AG08396 (cell line): Measurements from ENCODE around the gene MACF1.

Source experiments
- DNase-seq: peaks from one replicate; pipeline ENCODE4 v3.0.0; 2012; ENCODE audit warnings: low spot score, mixed read lengths

MACF1 gene

DNA sequence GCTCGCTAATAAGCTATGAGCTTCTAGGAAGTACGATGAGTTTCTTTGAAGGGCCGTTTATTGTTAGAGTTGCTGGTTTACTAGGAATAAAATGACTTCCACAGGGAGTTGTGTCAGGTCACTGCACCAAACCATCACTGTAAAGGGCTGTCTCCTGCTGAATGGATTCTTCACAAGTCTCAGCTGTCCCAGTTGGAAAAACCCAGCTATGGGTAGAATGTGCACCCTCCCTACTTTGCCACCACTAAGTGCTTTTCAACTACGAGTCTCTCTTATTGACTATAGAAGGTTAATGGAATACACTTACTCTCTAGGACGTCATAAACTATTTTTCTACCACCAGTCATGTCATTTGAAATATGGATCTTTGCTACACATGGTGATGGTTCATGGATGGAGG lies 192.2 kb downstream of the MACF1 start:
- no peak for DNase-seq

DNA sequence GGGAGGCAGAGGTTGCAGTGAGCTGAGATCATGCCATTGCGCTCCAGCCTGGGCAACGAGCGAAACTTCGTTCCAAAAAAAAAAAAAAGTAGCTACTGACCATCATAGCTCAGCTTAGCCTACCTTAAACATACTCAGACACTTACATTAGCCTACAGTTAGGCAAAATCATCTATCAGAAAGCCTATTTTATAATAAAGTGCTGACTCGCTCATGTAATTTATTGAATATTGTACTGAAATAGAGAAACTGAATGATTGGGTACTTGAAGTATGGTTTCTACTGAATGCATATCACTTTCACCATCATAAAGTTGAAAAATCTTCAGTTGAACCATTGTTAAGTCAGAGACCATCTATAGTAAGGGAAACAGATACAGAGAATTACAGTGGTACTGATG lies 193.0 kb downstream of the MACF1 start:
- DNase-seq, result no peak

DNA sequence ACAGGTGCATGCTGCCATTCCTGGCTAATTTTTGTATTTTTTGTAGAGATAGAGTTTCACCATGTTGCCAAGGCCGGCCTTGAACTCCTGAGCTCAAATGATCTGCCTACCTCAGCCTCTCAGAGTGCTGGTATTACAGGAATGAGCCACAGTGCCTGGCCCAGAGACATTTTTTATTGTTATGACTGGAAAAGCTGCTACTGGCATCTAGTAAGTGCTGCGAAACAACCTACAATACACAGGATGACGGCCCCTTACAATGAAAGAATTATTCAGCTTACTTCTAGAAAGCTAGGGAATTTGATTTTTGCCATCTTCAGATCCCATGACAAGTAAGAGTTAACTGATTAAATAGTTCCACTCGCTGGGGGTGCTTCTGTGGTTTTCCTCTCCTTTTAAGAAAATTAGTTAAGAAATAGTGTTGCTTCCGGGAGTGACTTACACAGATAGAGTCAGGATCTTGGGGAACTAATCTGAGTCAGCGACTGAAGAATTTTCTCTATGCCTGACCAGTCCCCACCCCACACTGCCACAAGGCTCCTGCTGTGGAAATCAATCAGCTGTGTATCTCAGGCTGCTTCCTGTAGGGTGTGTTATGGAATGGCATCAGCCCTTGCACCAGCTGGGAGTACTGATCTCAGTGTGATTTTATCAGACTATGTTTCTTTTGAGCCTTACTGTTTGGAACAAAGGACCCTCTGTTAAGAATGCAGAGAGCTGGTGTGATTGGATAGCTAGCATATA lies 194.0 kb downstream of the MACF1 start:
- DNase-seq, result peak; percentile 85

DNA sequence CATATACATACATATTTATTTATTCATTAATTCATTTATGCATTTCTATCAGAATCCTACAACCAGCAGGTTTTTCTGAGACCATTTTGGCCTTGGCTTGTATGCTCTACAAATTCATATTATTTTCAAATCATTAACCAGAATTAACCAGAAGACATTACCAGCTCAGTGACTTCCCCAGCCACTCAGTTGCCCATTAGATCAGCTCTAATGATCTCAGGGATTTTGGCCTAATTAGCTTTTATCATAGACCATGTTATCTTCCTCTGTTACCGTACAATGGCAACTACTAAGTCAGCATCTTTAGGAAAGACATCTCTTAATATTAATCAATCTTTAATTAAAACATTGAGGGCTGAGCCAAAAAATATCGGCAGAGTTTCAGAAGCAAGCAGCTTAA lies 196.6 kb downstream of the MACF1 start:
- DNase-seq, result no peak

DNA sequence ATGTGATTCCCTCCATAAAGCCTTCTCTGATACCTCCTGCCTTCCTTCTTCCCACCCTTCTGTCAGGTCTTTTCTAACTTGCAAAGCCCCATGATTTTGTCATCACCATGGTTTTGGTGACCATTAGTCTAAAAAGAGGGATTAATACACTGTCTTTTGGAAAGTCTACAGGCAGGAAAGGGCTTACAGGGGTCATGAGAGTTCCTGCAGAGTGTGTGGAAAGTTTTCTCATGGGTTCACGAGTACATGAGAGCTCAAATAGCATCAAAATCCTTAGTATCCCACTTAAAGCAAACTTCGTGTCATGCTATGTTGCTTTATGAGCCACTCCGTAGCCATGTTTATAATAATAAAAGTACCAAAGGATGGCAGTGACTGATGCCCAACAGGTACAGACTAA lies 200.4 kb downstream of the MACF1 start:
- DNase-seq, result no peak

DNA sequence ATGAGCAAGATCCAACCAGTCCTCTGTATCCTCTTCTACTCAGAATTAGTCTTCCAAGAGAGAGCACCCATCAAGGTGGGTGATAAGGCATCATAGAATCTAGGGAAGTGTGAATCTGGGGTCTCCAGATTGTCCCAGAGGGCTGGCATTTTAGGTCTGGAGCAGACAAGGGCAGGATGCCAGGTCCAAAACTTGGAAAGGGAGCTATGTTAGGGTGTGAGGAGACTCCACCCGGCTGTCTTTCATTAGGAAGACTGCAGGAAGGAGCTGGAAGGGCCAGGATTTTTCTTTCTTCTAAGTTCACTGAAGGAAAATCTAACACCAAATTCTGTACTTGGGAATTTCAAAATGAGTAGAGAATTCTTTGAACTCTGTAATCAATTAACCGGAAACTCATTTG lies 200.9 kb downstream of the MACF1 start:
- no peak for DNase-seq

DNA sequence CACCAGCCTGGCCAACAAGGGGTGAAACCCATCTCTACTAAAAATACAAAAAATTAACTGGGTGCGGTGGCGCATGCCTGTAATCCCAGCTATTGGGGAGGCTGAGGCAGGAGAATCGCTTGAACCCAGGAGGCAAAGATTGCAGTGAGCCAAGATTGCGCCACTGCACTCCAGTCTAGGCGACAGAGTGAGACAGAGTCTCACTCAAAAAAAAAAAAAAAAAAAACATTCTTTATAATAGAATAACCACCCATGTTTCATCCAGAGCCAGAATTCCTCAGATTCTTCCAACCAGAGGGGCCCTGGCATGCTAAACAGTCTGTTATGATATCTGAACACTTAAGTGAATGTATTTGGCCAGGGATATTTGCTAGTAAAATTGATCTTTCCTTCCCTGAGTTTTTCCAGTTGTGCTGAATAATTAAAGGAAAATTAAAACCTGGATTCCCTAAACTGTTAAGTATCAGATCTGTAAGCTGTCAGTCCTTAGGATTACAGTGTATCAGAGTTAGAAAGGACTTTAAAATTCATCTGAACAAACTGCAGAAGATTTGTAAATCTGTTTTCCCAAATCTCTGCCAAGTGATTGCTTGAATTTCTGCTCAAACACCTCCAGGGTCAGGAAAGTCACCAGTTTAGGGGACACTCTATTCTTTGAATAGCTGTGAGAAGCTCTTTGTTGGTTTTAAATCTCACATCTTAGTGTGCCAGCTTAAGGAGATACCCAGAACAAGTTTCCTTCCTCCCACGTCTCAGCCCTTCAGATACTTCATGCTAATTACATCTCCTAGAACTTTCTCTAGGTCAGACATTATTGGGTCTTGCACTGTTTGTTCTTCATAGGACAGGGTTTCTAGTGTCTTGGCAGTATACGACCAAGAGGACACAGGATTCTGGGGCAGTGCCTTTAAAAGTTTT lies 202.3 kb downstream of the MACF1 start:
- peak; percentile 53 for DNase-seq

DNA sequence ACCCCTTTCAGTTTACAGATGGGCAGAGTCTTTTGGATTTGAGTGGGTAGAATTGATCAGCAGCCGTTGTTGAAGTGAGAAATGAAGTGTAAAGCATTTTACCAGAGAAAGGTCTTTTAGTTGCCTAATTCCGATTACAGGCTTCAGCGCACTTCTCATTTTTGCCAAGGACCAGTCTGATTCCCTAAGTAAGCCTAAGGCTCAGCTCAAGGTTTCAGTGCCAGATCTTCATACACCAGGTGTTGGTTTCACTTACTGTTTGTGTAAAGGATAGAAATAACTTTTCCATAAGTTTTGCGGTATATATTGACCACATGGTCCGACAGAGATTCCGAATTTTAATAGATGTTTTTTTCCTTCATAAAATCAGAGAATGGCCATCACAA lies 203.0 kb downstream of the MACF1 start:
- DNase-seq, result no peak

DNA sequence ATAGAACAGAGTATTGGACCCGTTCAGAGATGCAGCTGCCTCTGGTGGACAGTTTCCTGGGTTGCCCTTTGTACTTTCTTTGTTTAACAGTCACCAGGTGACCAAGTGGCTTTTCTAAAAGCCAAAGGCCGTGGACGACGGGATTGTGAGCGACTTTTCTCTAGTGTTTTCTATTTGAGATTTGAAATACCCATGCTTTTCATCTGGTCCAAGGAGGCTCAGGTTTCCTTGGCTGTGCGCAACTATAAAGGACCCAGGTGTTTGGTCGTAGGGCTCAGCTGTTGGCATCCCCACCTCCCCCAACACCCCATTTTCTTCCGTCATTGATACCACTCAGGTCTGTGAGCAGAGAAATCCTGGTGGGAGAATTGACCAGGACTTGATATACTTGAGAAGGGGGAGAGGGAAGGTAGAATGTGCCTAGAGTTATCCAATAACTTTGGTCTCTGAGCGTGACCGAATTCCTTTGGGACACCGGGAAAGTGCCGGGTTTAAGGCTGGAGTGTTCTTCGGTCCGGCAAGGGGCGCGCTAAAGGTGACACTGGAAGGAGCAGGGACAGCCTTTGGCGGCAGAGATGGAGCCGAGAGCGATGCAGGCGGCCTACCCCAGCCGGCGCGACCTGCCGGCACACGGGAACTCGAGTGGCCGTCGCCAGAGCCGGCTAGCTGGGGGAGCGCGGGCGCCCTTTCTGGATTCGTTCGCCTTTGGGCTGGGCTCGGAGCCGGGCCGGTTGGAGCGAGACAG lies 203.6 kb downstream of the MACF1 start:
- no peak for DNase-seq

DNA sequence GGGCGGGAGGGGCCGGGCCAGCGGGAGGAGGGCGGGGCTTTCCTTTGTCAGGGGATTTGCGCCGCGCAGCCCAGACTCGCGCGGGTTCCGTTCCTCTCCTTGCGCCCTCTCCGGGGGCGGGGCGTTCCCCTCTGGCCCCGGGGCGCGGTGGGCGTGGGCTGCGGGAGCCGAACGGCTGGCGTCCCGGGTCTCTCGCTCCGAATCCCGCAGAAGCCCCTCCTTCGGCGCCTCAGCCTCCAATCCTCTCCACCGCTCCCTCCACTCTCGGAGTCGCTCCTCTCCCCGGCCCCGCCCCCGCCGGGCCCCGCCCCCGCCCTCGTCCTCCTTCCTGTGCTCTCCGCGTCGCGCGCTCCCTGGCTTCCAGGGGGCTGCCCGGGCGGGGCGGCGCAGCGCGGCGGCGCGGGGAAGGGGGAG lies 204.2 kb downstream of the MACF1 start:
- DNase-seq, result peak; percentile 97

DNA sequence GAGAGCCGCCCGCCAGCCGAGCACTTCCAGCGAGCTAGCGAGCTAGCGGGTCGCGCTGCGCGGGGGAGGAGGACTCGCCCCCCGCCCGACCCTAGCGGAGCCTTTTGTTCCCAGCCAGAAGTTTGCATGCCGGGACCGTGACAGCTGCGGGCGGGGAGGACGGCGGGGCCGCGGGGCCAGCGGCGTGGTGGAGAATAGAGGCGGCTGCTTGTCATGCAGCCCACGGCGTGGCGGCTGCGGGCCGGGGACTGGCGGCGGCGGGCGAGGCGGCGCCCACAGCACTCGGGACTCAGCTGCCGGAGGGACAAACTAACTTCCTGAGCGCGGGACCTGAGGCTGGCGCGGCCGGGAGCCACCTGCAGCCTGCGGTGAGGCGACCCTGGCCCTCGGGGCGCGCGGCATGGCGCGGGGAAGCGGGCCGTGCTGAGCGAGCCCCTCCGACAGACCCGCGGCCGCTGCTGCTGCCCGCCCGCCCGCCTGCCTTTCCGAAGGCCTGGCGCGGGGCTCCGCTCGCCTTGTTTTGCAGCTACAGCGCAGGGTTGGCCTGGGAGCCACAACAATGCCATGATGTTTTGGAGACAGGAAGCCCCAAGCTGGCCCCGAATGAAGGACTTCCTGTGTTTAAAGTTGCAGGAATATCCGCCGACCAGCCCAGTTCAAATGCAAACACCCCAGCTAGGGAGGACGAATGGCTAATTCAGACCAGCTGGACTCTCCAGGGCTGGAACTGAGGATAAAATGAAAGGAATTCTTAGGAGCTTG lies 204.7 kb downstream of the MACF1 start:
- peak; percentile 68 for DNase-seq

DNA sequence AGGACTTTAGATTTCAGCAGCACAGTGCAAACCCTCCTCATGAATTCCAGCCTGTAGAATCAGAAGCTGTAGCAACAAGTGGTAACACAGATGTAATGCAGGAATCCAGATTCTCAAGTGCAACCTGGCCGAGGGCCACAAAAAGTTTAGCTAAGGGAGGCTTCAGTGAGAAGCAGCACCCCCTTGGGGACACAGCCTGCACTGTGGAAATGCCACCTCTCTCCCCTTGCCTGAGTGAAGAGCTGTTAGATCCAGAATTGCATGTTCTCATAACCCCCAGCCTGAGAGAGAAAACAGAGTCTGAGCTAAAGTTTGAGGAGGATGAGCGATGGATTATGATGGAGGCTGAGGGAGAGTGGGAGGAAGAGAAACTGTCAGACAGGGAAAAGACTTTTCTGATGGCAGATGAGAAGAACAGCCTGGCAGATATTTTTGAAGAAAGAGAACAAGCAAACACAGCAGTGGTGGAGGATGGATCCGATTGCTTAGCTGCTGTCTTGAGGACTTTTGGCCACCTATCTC lies 206.5 kb downstream of the MACF1 start:
- peak; percentile 86 for DNase-seq

DNA sequence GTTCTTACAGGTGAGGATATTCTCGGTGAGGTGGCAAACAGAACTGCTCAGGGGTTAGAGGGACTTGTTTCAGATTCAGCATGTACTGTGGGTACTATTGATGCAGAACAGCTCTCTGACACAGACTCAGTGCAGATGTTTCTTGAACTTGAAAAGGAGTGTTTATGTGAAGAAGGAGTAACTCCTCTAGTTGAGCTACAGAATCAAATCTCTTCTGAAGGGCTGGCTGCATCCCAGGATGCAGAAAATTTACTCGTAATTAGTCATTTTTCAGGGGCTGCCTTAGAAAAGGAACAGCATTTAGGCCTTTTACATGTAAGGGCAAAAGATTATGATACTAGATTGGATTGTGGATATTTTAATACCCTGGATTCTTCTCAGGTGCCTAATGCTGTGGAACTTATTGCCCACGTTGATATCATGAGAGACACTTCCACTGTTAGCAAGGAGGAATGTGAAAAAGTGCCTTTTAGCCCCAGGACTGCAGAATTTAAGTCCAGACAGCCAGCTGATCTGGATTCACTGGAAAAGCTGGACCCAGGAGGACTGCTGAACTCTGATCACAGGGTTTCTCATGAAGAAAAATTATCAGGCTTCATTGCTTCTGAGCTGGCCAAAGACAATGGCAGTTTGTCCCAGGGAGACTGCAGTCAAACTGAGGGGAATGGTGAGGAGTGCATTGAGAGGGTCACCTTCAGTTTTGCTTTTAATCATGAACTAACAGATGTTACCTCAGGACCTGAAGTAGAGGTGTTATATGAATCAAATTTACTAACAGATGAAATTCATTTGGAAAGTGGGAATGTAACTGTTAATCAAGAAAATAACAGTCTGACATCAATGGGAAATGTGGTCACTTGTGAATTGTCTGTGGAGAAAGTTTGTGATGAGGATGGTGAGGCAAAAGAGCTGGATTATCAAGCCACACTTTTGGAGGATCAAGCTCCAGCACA lies 207.3 kb downstream of the MACF1 start:
- DNase-seq, result peak; percentile 37

DNA sequence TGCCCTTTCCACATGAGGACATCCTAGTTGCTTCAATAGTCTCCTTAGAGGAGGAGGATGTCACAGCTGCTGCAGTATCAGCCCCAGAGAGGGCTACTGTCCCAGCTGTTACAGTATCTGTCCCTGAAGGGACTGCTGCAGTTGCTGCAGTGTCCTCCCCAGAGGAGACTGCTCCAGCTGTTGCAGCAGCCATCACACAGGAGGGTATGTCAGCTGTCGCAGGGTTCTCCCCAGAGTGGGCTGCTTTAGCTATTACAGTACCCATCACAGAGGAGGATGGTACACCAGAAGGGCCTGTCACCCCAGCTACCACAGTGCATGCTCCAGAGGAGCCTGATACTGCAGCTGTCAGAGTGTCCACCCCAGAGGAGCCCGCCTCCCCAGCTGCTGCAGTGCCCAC lies 208.4 kb downstream of the MACF1 start:
- DNase-seq, result no peak

DNA sequence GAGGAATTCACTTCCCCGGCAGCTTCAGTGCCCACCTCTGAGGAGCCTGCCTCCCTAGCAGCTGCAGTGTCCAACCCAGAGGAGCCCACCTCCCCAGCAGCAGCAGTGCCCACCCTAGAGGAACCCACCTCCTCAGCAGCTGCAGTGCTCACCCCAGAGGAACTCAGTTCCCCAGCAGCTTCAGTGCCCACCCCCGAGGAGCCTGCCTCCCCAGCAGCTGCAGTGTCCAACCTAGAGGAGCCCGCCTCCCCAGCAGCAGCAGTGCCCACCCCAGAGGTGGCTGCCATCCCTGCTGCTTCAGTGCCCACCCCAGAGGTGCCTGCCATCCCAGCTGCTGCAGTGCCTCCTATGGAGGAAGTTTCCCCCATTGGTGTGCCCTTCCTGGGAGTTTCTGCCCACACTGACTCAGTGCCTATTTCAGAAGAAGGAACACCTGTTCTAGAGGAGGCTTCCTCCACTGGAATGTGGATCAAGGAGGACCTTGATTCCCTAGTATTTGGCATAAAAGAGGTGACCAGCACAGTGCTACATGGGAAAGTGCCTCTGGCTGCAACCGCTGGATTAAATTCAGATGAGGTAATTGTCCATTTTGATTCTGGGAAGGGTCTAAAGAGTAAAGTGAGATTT lies 209.5 kb downstream of the MACF1 start:
- no peak for DNase-seq

DNA sequence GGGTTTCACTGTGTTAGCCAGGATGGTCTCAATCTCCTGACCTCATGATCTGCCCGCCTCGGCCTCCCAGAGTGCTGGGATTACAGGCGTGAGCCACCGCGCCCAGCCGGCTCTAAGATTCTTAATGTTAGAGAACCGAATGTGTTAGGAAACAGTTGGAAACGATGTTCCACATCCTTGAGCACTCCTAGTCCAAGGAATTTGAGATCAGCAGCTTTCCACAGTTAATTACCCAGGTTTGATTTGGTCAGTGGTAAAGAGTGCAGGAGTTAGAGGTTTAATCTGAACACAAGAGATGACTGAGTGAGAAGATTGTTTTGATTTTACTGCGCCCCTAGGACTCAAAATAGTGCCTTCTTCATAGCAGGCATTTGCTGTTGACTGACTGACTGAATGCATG lies 211.1 kb downstream of the MACF1 start:
- no peak for DNase-seq

DNA sequence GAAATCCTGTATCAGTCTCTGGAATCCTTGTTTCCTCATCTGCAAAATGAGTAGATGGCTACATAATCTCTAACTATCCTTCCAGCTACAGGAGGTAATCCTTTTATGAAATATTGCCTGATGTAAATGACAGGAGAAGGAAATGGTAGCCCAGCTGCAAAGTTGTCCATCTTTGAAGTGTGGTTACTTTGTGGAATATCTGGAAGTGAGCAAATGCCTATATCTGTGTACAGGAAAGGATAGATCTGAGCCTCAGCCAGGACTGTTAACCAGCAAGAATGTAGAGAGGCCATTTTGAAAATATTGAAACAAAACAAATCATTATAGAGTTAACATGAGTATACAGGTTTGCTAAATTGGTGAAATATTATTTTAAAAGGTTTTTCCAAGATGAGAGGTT lies 212.1 kb downstream of the MACF1 start:
- DNase-seq, result no peak

DNA sequence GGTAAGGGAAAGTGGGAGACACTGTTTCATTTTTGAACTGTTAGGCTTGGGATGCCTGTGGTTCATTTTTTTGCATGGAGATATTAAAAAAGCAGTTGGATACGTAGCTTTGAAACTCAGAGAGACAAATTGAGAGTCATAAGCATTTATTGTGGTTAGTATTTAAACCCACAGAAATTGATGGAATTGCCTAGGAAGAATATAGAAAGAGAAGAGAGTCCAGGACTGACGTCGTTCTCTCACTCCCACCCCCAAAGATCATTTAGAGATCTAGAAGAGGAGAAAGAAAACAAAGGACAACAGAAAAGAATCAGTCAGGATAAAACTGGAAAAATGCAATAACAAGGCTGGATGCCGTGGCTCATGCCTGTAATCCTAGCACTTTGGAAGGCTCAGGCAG lies 213.7 kb downstream of the MACF1 start:
- DNase-seq, result no peak

DNA sequence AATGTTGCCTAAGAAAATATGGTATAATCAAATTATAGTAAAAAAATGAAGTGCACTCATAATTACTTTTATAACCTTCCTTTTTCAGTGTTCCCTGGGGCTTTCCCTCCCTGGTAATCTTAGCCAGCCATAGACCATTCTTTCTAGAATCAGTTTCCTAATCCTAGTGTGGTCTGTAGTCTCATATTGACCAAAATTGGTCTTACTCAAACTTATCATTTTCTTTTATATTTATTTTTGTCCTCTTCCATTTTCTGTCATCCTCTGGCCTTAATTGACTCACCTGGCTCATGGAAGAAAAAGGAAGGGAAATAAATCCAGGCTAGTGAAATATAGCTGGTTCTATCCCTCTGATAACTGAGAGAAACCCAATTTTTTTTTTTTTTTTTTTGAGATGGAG lies 216.0 kb downstream of the MACF1 start:
- no peak for DNase-seq

DNA sequence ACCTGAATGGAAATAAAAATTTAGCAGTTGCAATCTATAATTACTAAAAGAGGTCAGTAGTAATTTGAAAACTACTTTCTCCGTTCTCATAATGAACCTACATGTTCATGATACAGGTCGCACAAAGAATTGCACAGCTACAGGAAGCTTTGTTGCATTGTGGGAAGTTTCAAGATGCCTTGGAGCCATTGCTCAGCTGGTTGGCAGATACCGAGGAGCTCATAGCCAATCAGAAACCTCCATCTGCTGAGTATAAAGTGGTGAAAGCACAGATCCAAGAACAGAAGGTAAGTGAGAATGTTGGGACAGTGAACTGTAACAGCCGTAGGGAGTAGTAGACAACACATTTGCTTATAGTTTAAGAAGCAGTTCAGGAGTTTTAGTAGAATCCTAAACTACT lies 218.1 kb downstream of the MACF1 start:
- DNase-seq, result no peak
